K562 (cell line): ENCODE results near the gene CDH3.

Source experiments
- EP300 ChIP-seq: IDR thresholded peaks from 2 replicates; pipeline ENCODE4 v1.6.1; 2012; ENCODE audit warnings: low read length, improper control_type of control experiment
- ETV1 ChIP-seq: fragments of 450-650 bp; conservative IDR thresholded peaks from 2 replicates; pipeline ENCODE4 v1.6.1; 2016; ENCODE audit warnings: missing genetic modification characterization, control low read depth, low read depth, missing compliant biosample characterization
- GATAD2A ChIP-seq: fragments of 450-650 bp; IDR thresholded peaks from 2 replicates; pipeline ENCODE4 v1.6.1; 2017
- HNRNPUL1 ChIP-seq: fragments of 200-400 bp; formaldehyde crosslinking; IDR thresholded peaks from 2 replicates; pipeline ENCODE4 v1.6.1; 2017; ENCODE audit warnings: low read length
- NR2C2 ChIP-seq, 2 experiments: fragments of 200-800 bp in 1 of 2; sonication (Bioruptor generic) in 1 of 2; sonication (generic) in 1 of 2; formaldehyde crosslinking in 1 of 2; IDR thresholded peaks; 2 replicates each; pipeline versions ENCODE4 v1.6.1 to v1.8.0; 2016 to 2022; ENCODE audit warnings: mild to moderate bottlenecking in 1 of 2, missing compliant biosample characterization in 1 of 2, missing genetic modification characterization in 1 of 2, missing genetic modification reagents in 1 of 2
- NRF1 ChIP-seq, 2 experiments: fragments of 450-650 bp; IDR thresholded peaks in 1 of 2; conservative IDR thresholded peaks in 1 of 2; 2 replicates each; pipeline ENCODE4 v1.6.1; 2014; ENCODE audit warnings: mild to moderate bottlenecking in 2 of 2
- TGIF2 ChIP-seq: sonication (generic); formaldehyde crosslinking; IDR thresholded peaks from 2 replicates; pipeline ENCODE4 v1.8.1; 2022; ENCODE audit warnings: mild to moderate bottlenecking, missing genetic modification reagents, moderate library complexity
- YY1 ChIP-seq, 3 experiments: IDR thresholded peaks; 2 replicates each; pipeline ENCODE4 v1.6.1; 2011; ENCODE audit warnings: low read length in 2 of 3, mild to moderate bottlenecking in 2 of 3, moderate library complexity in 2 of 3, borderline replicate concordance in 1 of 3, control low read depth in 1 of 3, low read depth in 1 of 3; ENCODE audit not compliant: insufficient read depth in 3 of 3, insufficient replicate concordance in 2 of 3, control insufficient read depth in 1 of 3, insufficient read length in 1 of 3; ENCODE audit errors: extremely low read depth in 1 of 3
- ZFX ChIP-seq: sonication (generic); formaldehyde crosslinking; IDR thresholded peaks from 2 replicates; pipeline ENCODE4 v1.8.0; 2022; ENCODE audit warnings: mild to moderate bottlenecking, missing genetic modification reagents, moderate library complexity
- TF ChIP-seq, protein P1 (sequence below): fragments of 250-450 bp; sonication (Bioruptor Pico); IDR thresholded peaks from 2 replicates; pipeline ENCODE4 v1.8.0; 2021; ENCODE audit warnings: moderate library complexity, mild to moderate bottlenecking, inconsistent platforms
- TF ChIP-seq, protein P2 (sequence below), 2 experiments: fragments of 450-650 bp in 1 of 2; sonication (generic) in 1 of 2; formaldehyde crosslinking in 1 of 2; IDR thresholded peaks in 1 of 2; conservative IDR thresholded peaks in 1 of 2; 2 replicates each; pipeline versions ENCODE4 v1.6.1 to v1.8.1; 2016 to 2023; ENCODE audit warnings: mild to moderate bottlenecking in 2 of 2, moderate library complexity in 2 of 2, inconsistent platforms in 1 of 2, missing genetic modification reagents in 1 of 2
- TF ChIP-seq, protein P3 (sequence below): fragments of 450-650 bp; formaldehyde crosslinking; IDR thresholded peaks from 2 replicates; pipeline ENCODE4 v1.4.0; 2020; ENCODE audit warnings: mild to moderate bottlenecking, moderate library complexity
- TF ChIP-seq, protein P4 (sequence below): fragments of 450-650 bp; formaldehyde crosslinking; IDR thresholded peaks from 2 replicates; pipeline ENCODE4 v1.4.0; 2022; ENCODE audit warnings: missing genetic modification characterization
- TF ChIP-seq, protein P5 (sequence below), 3 experiments: IDR thresholded peaks in 2 of 3; conservative IDR thresholded peaks in 1 of 3; 2 replicates each; pipeline ENCODE4 v1.5.1; 2011 to 2012; ENCODE audit warnings: low read length in 3 of 3, mild to moderate bottlenecking in 3 of 3, control low read depth in 2 of 3, improper control_type of control experiment in 1 of 3, inconsistent platforms in 1 of 3, low read depth in 1 of 3, mixed read lengths in 1 of 3, moderate library complexity in 1 of 3; ENCODE audit not compliant: insufficient read depth in 2 of 3

DNA sequence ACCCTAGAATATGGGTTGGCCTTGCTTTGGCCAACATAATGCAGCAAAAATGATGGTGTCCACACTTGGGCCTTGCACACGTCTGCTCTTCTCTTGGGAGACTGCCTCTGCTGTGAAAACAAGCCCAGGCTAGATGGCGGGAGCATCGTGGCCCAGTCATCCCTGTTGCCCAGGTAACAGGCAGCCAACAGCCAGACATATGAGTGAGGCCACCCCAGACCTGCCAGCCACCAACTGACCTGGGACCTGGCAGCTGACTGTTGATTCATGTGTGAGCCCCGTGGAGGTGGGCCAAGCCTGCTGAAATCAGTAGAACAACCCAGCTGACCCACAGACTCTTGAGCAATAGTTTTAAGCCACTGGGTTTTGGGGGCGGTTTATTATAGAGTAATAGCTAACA is 39.4 kb upstream of the CDH3 start:
- no peak for TF ChIP-seq ZFX
- no peak for TF ChIP-seq HNRNPUL1
- no peak for TF ChIP-seq YY1 (IDR thresholded peaks at IDR 0.05; ENCODE audit: borderline replicate concordance in 1 of 3, control insufficient read depth in 1 of 3, extremely low read depth in 1 of 3, insufficient read depth in 3 of 3, insufficient read length in 1 of 3, insufficient replicate concordance in 2 of 3, low read depth in 1 of 3, low read length in 2 of 3)
- no peak for TF ChIP-seq NRF1 (conservative IDR thresholded peaks at IDR 0.05 in 1 of 2, IDR thresholded peaks at IDR 0.05 in 1 of 2)
- TF ChIP-seq EP300: no peak
- TF ChIP-seq, protein P1, sequence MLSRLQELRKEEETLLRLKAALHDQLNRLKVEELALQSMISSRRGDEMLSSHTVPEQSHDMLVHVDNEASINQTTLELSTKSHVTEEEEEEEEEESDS (CRISPR knock-in tag): no peak
- no peak for TF ChIP-seq GATAD2A
- TF ChIP-seq, protein P2, sequence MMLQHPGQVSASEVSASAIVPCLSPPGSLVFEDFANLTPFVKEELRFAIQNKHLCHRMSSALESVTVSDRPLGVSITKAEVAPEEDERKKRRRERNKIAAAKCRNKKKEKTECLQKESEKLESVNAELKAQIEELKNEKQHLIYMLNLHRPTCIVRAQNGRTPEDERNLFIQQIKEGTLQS (IDR thresholded peaks at IDR 0.05): no peak
- TF ChIP-seq, protein P2 (CRISPR knock-in tag; conservative IDR thresholded peaks at IDR 0.05): no peak
- TF ChIP-seq, protein P3, sequence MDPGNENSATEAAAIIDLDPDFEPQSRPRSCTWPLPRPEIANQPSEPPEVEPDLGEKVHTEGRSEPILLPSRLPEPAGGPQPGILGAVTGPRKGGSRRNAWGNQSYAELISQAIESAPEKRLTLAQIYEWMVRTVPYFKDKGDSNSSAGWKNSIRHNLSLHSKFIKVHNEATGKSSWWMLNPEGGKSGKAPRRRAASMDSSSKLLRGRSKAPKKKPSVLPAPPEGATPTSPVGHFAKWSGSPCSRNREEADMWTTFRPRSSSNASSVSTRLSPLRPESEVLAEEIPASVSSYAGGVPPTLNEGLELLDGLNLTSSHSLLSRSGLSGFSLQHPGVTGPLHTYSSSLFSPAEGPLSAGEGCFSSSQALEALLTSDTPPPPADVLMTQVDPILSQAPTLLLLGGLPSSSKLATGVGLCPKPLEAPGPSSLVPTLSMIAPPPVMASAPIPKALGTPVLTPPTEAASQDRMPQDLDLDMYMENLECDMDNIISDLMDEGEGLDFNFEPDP (CRISPR knock-in tag): no peak
- TF ChIP-seq ETV1 (tag): no peak
- TF ChIP-seq NR2C2 (CRISPR knock-in tag; IDR thresholded peaks at IDR 0.05): no peak
- no peak for TF ChIP-seq NR2C2 (tag; IDR thresholded peaks at IDR 0.05)
- no peak for TF ChIP-seq TGIF2 (CRISPR knock-in tag)
- TF ChIP-seq, protein P4, sequence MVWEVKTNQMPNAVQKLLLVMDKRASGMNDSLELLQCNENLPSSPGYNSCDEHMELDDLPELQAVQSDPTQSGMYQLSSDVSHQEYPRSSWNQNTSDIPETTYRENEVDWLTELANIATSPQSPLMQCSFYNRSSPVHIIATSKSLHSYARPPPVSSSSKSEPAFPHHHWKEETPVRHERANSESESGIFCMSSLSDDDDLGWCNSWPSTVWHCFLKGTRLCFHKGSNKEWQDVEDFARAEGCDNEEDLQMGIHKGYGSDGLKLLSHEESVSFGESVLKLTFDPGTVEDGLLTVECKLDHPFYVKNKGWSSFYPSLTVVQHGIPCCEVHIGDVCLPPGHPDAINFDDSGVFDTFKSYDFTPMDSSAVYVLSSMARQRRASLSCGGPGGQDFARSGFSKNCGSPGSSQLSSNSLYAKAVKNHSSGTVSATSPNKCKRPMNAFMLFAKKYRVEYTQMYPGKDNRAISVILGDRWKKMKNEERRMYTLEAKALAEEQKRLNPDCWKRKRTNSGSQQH (CRISPR knock-in tag): no peak
- TF ChIP-seq, protein P5, sequence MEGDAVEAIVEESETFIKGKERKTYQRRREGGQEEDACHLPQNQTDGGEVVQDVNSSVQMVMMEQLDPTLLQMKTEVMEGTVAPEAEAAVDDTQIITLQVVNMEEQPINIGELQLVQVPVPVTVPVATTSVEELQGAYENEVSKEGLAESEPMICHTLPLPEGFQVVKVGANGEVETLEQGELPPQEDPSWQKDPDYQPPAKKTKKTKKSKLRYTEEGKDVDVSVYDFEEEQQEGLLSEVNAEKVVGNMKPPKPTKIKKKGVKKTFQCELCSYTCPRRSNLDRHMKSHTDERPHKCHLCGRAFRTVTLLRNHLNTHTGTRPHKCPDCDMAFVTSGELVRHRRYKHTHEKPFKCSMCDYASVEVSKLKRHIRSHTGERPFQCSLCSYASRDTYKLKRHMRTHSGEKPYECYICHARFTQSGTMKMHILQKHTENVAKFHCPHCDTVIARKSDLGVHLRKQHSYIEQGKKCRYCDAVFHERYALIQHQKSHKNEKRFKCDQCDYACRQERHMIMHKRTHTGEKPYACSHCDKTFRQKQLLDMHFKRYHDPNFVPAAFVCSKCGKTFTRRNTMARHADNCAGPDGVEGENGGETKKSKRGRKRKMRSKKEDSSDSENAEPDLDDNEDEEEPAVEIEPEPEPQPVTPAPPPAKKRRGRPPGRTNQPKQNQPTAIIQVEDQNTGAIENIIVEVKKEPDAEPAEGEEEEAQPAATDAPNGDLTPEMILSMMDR (IDR thresholded peaks at IDR 0.05 in 2 of 3, conservative IDR thresholded peaks at IDR 0.05 in 1 of 3; ENCODE audit: insufficient read depth in 2 of 3, low read depth in 1 of 3, low read length in 3 of 3): no peak
